ENCODE data around the gene HPRT1. TPM values are rescaled to one million over a fixed set of nuclear protein-coding genes. Genes with fewer than 3 reads are reported as not detected.
A peak's percentile ranks its signal among the peaks of the same experiment; 100 is the strongest.

Gene HPRT1
- total RNA-seq, 1 donor from 2014 or later, result 15.2 TPM

DNA sequence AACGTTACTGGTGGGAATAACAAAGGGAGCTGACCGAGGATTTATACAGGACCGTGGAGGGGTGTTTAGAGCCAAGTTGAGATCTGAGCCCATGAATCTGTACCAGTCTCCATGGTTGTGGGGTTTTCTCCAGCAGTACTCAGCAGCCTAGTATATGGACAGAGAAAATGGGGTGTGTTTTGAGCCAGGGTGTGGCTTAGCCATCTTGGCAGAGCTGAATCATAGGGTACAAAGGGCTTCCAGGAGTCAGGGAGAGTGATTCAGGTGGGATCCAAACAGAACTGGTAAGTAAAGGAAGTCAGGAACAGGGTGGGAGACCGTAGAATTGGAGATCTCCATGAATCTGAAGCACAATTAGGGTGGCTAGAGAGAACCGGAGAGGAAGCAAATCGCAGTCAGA, 7.4 kb upstream of the HPRT1 start:
- ATAC-seq (no peak), DNase-seq (no peak)
- no peak overlapping the region for H3K4me3 ChIP-seq
- no peak overlapping the region for H3K27ac ChIP-seq
- H3K36me3 ChIP-seq, result no peaks in the 10 kb centered on the region
- no peaks in the 10 kb centered on the region for H3K27me3 ChIP-seq
- no peaks in the 10 kb centered on the region for H3K9me3 ChIP-seq
- no peaks in the 10 kb centered on the region for H3K4me1 ChIP-seq
- TF ChIP-seq, protein P1, sequence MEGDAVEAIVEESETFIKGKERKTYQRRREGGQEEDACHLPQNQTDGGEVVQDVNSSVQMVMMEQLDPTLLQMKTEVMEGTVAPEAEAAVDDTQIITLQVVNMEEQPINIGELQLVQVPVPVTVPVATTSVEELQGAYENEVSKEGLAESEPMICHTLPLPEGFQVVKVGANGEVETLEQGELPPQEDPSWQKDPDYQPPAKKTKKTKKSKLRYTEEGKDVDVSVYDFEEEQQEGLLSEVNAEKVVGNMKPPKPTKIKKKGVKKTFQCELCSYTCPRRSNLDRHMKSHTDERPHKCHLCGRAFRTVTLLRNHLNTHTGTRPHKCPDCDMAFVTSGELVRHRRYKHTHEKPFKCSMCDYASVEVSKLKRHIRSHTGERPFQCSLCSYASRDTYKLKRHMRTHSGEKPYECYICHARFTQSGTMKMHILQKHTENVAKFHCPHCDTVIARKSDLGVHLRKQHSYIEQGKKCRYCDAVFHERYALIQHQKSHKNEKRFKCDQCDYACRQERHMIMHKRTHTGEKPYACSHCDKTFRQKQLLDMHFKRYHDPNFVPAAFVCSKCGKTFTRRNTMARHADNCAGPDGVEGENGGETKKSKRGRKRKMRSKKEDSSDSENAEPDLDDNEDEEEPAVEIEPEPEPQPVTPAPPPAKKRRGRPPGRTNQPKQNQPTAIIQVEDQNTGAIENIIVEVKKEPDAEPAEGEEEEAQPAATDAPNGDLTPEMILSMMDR (IDR thresholded peaks at IDR 0.05), result no peak
- intact Hi-C loops (cut with DNase I), result no loop called here

DNA sequence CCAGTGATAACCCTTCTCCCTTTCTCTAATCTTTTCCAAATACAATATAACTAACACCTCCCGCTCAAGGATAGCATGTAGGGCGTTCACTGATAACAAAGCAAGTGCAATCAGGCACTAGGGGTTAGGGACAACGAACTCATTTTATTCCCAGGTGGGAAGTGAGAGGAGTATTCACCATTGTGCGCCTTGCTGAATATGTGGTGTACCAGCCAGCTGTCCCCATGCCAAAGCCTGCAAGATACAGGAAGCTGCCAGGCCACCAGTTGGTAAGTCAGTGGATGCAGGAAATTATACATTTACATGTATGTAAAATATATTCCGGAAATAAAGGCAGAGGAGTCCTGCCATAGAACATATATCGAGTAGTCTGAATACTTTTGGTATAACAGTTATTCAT, 6.3 kb upstream of the HPRT1 start:
- no peak overlapping the region for H3K27ac ChIP-seq
- no peaks in the 10 kb centered on the region for H3K27me3 ChIP-seq
- TF ChIP-seq, protein P1 (IDR thresholded peaks at IDR 0.05), result no peak
- ATAC-seq, result no peak
- H3K36me3 ChIP-seq, result no peaks in the 10 kb centered on the region
- H3K4me3 ChIP-seq, result no peak overlapping the region
- H3K4me1 ChIP-seq, result no peaks in the 10 kb centered on the region
- intact Hi-C loops (cut with DNase I), result no loop called here
- no peak for DNase-seq
- no peaks in the 10 kb centered on the region for H3K9me3 ChIP-seq

DNA sequence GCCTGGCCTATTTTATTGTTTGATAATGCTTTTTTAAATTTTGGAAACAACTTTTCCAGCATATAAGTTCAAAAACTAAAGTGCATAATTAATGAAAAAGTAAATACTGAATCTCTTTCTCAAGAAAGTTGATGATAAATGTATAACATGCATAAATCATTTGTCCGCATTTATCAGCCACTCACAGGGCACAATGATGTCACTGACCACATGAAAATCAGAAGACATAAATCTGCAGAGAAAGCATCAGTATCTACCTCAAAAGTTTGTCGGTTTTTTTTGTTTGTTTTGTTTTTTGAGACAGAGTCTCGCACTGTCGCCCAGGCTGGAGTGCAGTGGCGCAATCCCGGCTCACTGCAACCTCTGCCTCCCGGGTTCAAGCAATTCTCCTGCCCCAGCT, 5.5 kb upstream of the HPRT1 start:
- Histone ChIP-seq H3K4me1 (no peaks in the 10 kb centered on the region), H3K27me3 (no peaks in the 10 kb centered on the region), H3K27ac (no peak overlapping the region), H3K9me3 (no peaks in the 10 kb centered on the region), H3K4me3 (no peak overlapping the region), H3K36me3 (no peaks in the 10 kb centered on the region)
- ATAC-seq (no peak), DNase-seq (no peak)
- TF ChIP-seq, protein P1 (IDR thresholded peaks at IDR 0.05), result no peak
- intact Hi-C loops (cut with DNase I), result no loop called here

DNA sequence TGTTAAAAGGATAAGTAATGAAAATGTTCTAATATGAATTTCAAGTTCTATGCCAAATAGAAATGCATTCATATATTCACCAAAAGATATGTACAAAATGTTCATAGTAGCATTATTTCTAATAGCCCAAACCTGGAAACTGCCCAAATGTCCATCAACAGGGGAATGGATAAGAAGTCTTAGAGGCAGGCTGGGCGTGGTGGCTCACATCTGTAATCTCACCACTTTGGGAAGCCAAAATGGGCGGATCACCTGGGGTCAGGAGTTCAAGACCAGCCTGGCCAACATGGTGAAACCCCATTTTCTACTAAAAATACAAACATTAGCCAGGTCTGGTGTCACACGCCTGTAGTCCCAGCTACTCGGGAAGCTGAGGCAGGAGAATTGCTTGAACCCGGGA, 2.3 kb upstream of the HPRT1 start:
- H3K9me3 ChIP-seq, result no peaks in the 10 kb centered on the region
- DNase-seq, result no peak
- H3K4me1 ChIP-seq, result no peaks in the 10 kb centered on the region
- no peaks in the 10 kb centered on the region for H3K27me3 ChIP-seq
- no peak for ATAC-seq
- no peak overlapping the region for H3K4me3 ChIP-seq
- TF ChIP-seq, protein P1 (IDR thresholded peaks at IDR 0.05), result no peak
- H3K36me3 ChIP-seq, result no peaks in the 10 kb centered on the region
- H3K27ac ChIP-seq, result no peak overlapping the region
- intact Hi-C loops (cut with DNase I), result no loop called here

DNA sequence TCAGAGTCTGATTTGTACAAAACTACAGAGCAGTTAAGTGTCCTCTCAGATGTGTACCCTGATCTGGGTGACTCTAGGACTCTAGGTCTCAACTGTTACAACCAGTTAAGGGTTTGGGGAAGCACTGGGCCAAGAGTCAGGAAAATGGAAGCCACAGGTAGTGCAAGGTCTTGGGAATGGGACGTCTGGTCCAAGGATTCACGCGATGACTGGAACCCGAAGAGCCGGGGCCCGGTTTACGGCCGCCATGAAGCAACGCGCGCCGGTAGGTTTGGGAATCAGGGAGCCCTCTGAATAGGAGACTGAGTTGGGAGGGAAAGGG, 321 bp upstream of the HPRT1 start:
- Histone ChIP-seq H3K9me3 (no peaks in the 10 kb centered on the region), H3K27me3 (no peaks in the 10 kb centered on the region), H3K27ac (no peak overlapping the region), H3K4me3 (peak overlapping the region; percentile 57), H3K36me3 (no peaks in the 10 kb centered on the region), H3K4me1 (no peaks in the 10 kb centered on the region)
- TF ChIP-seq, protein P1 (IDR thresholded peaks at IDR 0.05), result no peak
- ATAC-seq (peak; percentile 40), DNase-seq (no peak)
- intact Hi-C loops (cut with DNase I), result no loop called here

DNA sequence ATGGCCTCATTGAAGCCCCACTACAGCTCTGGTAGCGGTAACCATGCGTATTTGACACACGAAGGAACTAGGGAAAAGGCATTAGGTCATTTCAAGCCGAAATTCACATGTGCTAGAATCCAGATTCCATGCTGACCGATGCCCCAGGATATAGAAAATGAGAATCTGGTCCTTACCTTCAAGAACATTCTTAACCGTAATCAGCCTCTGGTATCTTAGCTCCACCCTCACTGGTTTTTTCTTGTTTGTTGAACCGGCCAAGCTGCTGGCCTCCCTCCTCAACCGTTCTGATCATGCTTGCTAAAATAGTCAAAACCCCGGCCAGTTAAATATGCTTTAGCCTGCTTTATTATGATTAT, 876 bp downstream of the HPRT1 start:
- Histone ChIP-seq H3K27ac (no peak overlapping the region), H3K9me3 (no peaks in the 10 kb centered on the region)
- intact Hi-C loops (cut with DNase I), result no loop called here

More for the DNA sequence above, 876 bp downstream of the HPRT1 start:
- TF ChIP-seq, protein P1 (IDR thresholded peaks at IDR 0.05), result no peak
- no peaks in the 10 kb centered on the region for H3K36me3 ChIP-seq
- H3K4me3 ChIP-seq, result peak overlapping the region; percentile 57
- ATAC-seq (no peak), DNase-seq (no peak)
- no peaks in the 10 kb centered on the region for H3K4me1 ChIP-seq
- no peaks in the 10 kb centered on the region for H3K27me3 ChIP-seq

All from upper lobe of right lung (tissue), 1 donor.